HepG2 (cell line): ENCODE measurements around the gene ZC3H8. TPM values are rescaled to one million over a fixed set of nuclear protein-coding genes. Genes with fewer than 3 reads are reported as not detected.
A peak's percentile ranks its signal among the peaks of the same experiment; 100 is the strongest.

Experiments
- AHR ChIP-seq: IDR thresholded peaks from 2 replicates; pipeline ENCODE4 v1.6.1; 2018; ENCODE audit warnings: missing genetic modification reagents, missing compliant biosample characterization
- AKNA ChIP-seq: sonication (generic); formaldehyde crosslinking; IDR thresholded peaks from 2 replicates; pipeline ENCODE4 v1.4.0; 2020; ENCODE audit warnings: missing genetic modification reagents, borderline replicate concordance
- BHLHE40 ChIP-seq: IDR thresholded peaks from 2 replicates; pipeline ENCODE4 v1.6.1; 2011; ENCODE audit warnings: low read length, improper control_type of control experiment
- CCDC6 ChIP-seq: sonication (generic); formaldehyde crosslinking; IDR thresholded peaks from 2 replicates; pipeline ENCODE4 v1.8.1; 2022; ENCODE audit warnings: mild to moderate bottlenecking, missing genetic modification reagents, moderate library complexity
- CEBPZ ChIP-seq: IDR thresholded peaks from 2 replicates; pipeline ENCODE4 v1.6.1; 2012; ENCODE audit warnings: low read length, improper control_type of control experiment
- HOXA9 ChIP-seq: sonication (generic); formaldehyde crosslinking; IDR thresholded peaks from 2 replicates; pipeline ENCODE4 v1.8.1; 2022; ENCODE audit warnings: missing genetic modification reagents, mild to moderate bottlenecking, moderate library complexity, borderline replicate concordance
- IKZF1 ChIP-seq: fragments of 450-650 bp; IDR thresholded peaks from 2 replicates; pipeline ENCODE4 v1.7.1; 2016
- KDM4B ChIP-seq: sonication (generic); formaldehyde crosslinking; IDR thresholded peaks from 2 replicates; pipeline ENCODE4 v1.4.0; 2020; ENCODE audit warnings: missing genetic modification reagents
- MNT ChIP-seq: fragments of 450-650 bp; IDR thresholded peaks from 2 replicates; pipeline ENCODE4 v1.6.1; 2016
- MTF2 ChIP-seq: sonication (generic); formaldehyde crosslinking; IDR thresholded peaks from 2 replicates; pipeline ENCODE4 v1.5.0; 2020; ENCODE audit warnings: missing genetic modification reagents, borderline replicate concordance
- MYC ChIP-seq: sonication (generic); formaldehyde crosslinking; IDR thresholded peaks from 2 replicates; pipeline ENCODE4 v1.9.0; 2021; ENCODE audit warnings: missing genetic modification reagents, borderline replicate concordance
- NCOA2 ChIP-seq: sonication (generic); formaldehyde crosslinking; IDR thresholded peaks from 2 replicates; pipeline ENCODE4 v1.8.0; 2022; ENCODE audit warnings: inconsistent platforms
- PHF20 ChIP-seq: sonication (generic); formaldehyde crosslinking; IDR thresholded peaks from 2 replicates; pipeline ENCODE4 v1.5.0; 2020; ENCODE audit warnings: mild to moderate bottlenecking, missing genetic modification reagents
- POGZ ChIP-seq: sonication (generic); formaldehyde crosslinking; IDR thresholded peaks from 2 replicates; pipeline ENCODE4 v1.4.0; 2020; ENCODE audit warnings: mild to moderate bottlenecking, missing genetic modification reagents
- RBFOX2 ChIP-seq: fragments of 200-400 bp; formaldehyde crosslinking; IDR thresholded peaks from 2 replicates; pipeline ENCODE4 v1.6.1; 2017; ENCODE audit warnings: low read depth, mild to moderate bottlenecking, low read length
- REL ChIP-seq: sonication (generic); formaldehyde crosslinking; conservative IDR thresholded peaks from 2 replicates; pipeline ENCODE4 v1.8.0; 2022; ENCODE audit warnings: mild to moderate bottlenecking, missing genetic modification reagents, moderate library complexity
- TBX3 ChIP-seq: fragments of 450-650 bp; IDR thresholded peaks from 2 replicates; pipeline ENCODE4 v1.6.1; 2017; ENCODE audit warnings: antibody characterized with exemption, mild to moderate bottlenecking, inconsistent platforms, borderline replicate concordance
- XRCC5 ChIP-seq: fragments of 200-400 bp; formaldehyde crosslinking; optimal IDR thresholded peaks from 2 replicates; pipeline ENCODE3; 2017; ENCODE audit warnings: mild to moderate bottlenecking, low read length
- ZIK1 ChIP-seq: sonication (generic); formaldehyde crosslinking; IDR thresholded peaks from 2 replicates; pipeline ENCODE4 v1.5.0; 2020; ENCODE audit warnings: mild to moderate bottlenecking, low read depth, missing genetic modification reagents, borderline replicate concordance
- ZNF747 ChIP-seq: sonication (generic); formaldehyde crosslinking; IDR thresholded peaks from 2 replicates; pipeline ENCODE4 v1.8.1; 2023; ENCODE audit warnings: missing genetic modification reagents, mild to moderate bottlenecking, borderline replicate concordance
- polyA plus RNA-seq, 8 experiments: library from polyadenylated mRNA; depleted of rRNA in 3 of 8; stranded (reverse) in 7 of 8; unstranded in 1 of 8; fragments of >200 nt; fragmentation: Illumina TruSeq in 4 of 8; extraction: Trizol in 4 of 8; gene quantifications; 2 replicates each; pipeline versions ENCODE4 v1.2.1 to v1.2.3, GENCODE V29; 2011 to 2016; ENCODE audit warnings: low read depth in 4 of 8, missing spikeins in 1 of 8, mixed read lengths in 1 of 8; ENCODE audit not compliant: insufficient read depth in 1 of 8
- total RNA-seq, 5 experiments: library from RNA; depleted of rRNA; stranded (reverse); fragments of >200 nt; fragmentation: Illumina TruSeq; extraction: Trizol; gene quantifications; 2 replicates each; pipeline ENCODE4 v1.2.3, GENCODE V29; 2016; ENCODE audit warnings: low read depth in 1 of 5

Gene ZC3H8
- total and polyA plus RNA-seq, 2 of the 13 experiments (the other 11 are each of a cell fraction or from before 2014, with no cell fraction given): 4.5 to 17.0 TPM

GRCh38 chr2:112259509-112260294, 4.9 kb upstream of the ZC3H8 start (continued):
- TF ChIP-seq MNT (no peak), BHLHE40 (peak; percentile 37; the same call in 1 of the 2 replicates), MYC (CRISPR knock-in tag) (no peak), REL (CRISPR knock-in tag) (peak; percentile 47; the same call in 1 of the 2 replicates), MTF2 (CRISPR knock-in tag) (peak; percentile 67; the same call in 1 of the 2 replicates), ZIK1 (CRISPR knock-in tag) (no peak), RBFOX2 (no peak), ZNF747 (CRISPR knock-in tag) (no peak), NCOA2 (peak; percentile 51), CCDC6 (peak; percentile 85; the same call in 1 of the 2 replicates), AHR (CRISPR knock-in tag) (peak; percentile 67; the same call in 1 of the 2 replicates), POGZ (CRISPR knock-in tag) (peak; percentile 64), IKZF1 (no peak), TBX3 (no peak), HOXA9 (CRISPR knock-in tag) (no peak), AKNA (CRISPR knock-in tag) (no peak), PHF20 (CRISPR knock-in tag) (no peak), KDM4B (CRISPR knock-in tag) (peak; percentile 51; the same call in 1 of the 2 replicates), CEBPZ (no peak), XRCC5 (peak; percentile 96)
